IMR-90 (cell line): ENCODE data around the gene DHRS3. TPM values are rescaled to one million over a fixed set of nuclear protein-coding genes. Genes with fewer than 3 reads are reported as not detected.

Experiments used
- ATAC-seq: fragments of 200-7000 bp; cut with Tn5 transposase; 2 replicates; pipeline ENCODE4 v1.9.1; 2020; ENCODE audit warnings: low read depth, mild to moderate bottlenecking, moderate library complexity
- BruUV-seq: library from RNA; stranded (reverse); fragments of 400-500 nt; replicated peaks from 2 replicates; lab custom pipeline; 2021; lab: Mats Ljungman, UMichigan
- CTCF ChIA-PET: fragments of 300-600 bp; formaldehyde crosslinking; extraction: SDS; loops from one replicate; lab custom pipeline; 2021; ENCODE audit warnings: antibody characterized with exemption; lab: Yijun Ruan, JAX
- POLR2A ChIA-PET: fragments of 300-600 bp; sonication (Branson Sonifier 250); formaldehyde crosslinking; loops from one replicate; lab custom pipeline; 2022; ENCODE audit warnings: antibody characterized with exemption; ENCODE audit not compliant: unreplicated experiment; lab: Charles Lee
- DNase-seq: peaks from one replicate; pipeline ENCODE4 v3.0.0; 2013
- H2AFZ ChIP-seq: replicated peaks from 2 replicates; pipeline ENCODE3; 2013; ENCODE audit warnings: low read length, mild to moderate bottlenecking; ENCODE audit not compliant: poor library complexity
- H2AK5ac ChIP-seq: 2 replicates; pipeline ENCODE4 v1.6.1; 2013; ENCODE audit warnings: low read depth, low read length, inconsistent platforms
- H2AK9ac ChIP-seq: replicated peaks from 2 replicates; pipeline ENCODE3; 2013; ENCODE audit warnings: mild to moderate bottlenecking, low read depth, low read length, moderate library complexity; ENCODE audit not compliant: poor library complexity
- H2BK120ac ChIP-seq: 2 replicates; pipeline ENCODE4 v1.6.1; 2013; ENCODE audit warnings: low read depth, low read length, inconsistent platforms
- H2BK15ac ChIP-seq: 3 replicates; pipeline ENCODE4 v1.6.1; 2013; ENCODE audit warnings: low read depth, low read length, inconsistent platforms
- H2BK20ac ChIP-seq: 2 replicates; pipeline ENCODE4 v1.6.1; 2013; ENCODE audit warnings: low read depth, mild to moderate bottlenecking, inconsistent platforms, low read length, moderate library complexity
- H2BK5ac ChIP-seq: 2 replicates; pipeline ENCODE4 v1.6.1; 2013; ENCODE audit warnings: mild to moderate bottlenecking, low read depth, low read length, inconsistent platforms; ENCODE audit not compliant: poor library complexity, severe bottlenecking
- H3K14ac ChIP-seq: replicated peaks from 2 replicates; pipeline ENCODE4 v1.6.1; 2013; ENCODE audit warnings: low read depth, low read length, inconsistent platforms
- H3K18ac ChIP-seq: 2 replicates; pipeline ENCODE4 v1.6.1; 2013; ENCODE audit warnings: low read depth, low read length, control low read depth
- H3K23ac ChIP-seq: 2 replicates; pipeline ENCODE4 v1.6.1; 2013; ENCODE audit warnings: low read depth, low read length, inconsistent platforms
- H3K27ac ChIP-seq: 2 replicates; pipeline ENCODE4 v1.5.1; 2013; ENCODE audit warnings: mild to moderate bottlenecking, control low read depth, low read length; ENCODE audit not compliant: insufficient read depth
- H3K27me3 ChIP-seq: 2 replicates; pipeline ENCODE4 v1.6.1; 2013; ENCODE audit warnings: low read length; ENCODE audit not compliant: control insufficient read depth, insufficient read depth
- H3K36me3 ChIP-seq: 2 replicates; pipeline ENCODE4 v1.6.1; 2013; ENCODE audit warnings: low read length, mixed read lengths; ENCODE audit not compliant: control insufficient read depth, insufficient read depth
- H3K4ac ChIP-seq: 2 replicates; pipeline ENCODE4 v1.6.1; 2013; ENCODE audit warnings: low read depth, low read length, inconsistent platforms
- H3K4me1 ChIP-seq: 2 replicates; pipeline ENCODE4 v1.6.1; 2013; ENCODE audit warnings: low read length, mixed read lengths; ENCODE audit not compliant: control insufficient read depth, insufficient read depth
- H3K4me2 ChIP-seq: 2 replicates; pipeline ENCODE4 v1.6.1; 2013; ENCODE audit warnings: low read depth, mild to moderate bottlenecking, control low read depth, low read length, moderate library complexity
- H3K4me3 ChIP-seq: 2 replicates; pipeline ENCODE4 v1.5.1; 2013; ENCODE audit warnings: low read depth, mild to moderate bottlenecking, control low read depth, low read length, moderate library complexity; ENCODE audit not compliant: insufficient read depth
- H3K56ac ChIP-seq: 2 replicates; pipeline ENCODE4 v1.6.1; 2013; ENCODE audit warnings: low read length, inconsistent platforms; ENCODE audit not compliant: insufficient read depth; ENCODE audit errors: extremely low read depth
- H3K79me1 ChIP-seq, 2 experiments: 2 replicates each; pipeline ENCODE4 v1.6.1; 2013; ENCODE audit warnings: low read length in 2 of 2, inconsistent platforms in 1 of 2, low read depth in 1 of 2
- H3K9ac ChIP-seq: 2 replicates; pipeline ENCODE4 v1.6.1; 2013; ENCODE audit warnings: low read depth, low read length, control low read depth
- H3K9me1 ChIP-seq: 2 replicates; pipeline ENCODE4 v1.6.1; 2013; ENCODE audit warnings: low read length, inconsistent platforms; ENCODE audit not compliant: insufficient read depth
- H3K9me3 ChIP-seq: 2 replicates; pipeline ENCODE4 v1.6.1; 2013; ENCODE audit warnings: low read length; ENCODE audit not compliant: control insufficient read depth, insufficient read depth
- H4K20me1 ChIP-seq: 2 replicates; pipeline ENCODE4 v1.6.1; 2013; ENCODE audit warnings: low read length, inconsistent platforms; ENCODE audit not compliant: insufficient read depth
- H4K5ac ChIP-seq: 2 replicates; pipeline ENCODE4 v1.6.1; 2013; ENCODE audit warnings: mild to moderate bottlenecking, low read depth, low read length, control low read depth
- H4K8ac ChIP-seq, 2 experiments: 2 replicates each; pipeline ENCODE4 v1.6.1; 2013; ENCODE audit warnings: low read depth in 2 of 2, low read length in 2 of 2, control low read depth in 1 of 2, inconsistent platforms in 1 of 2
- H4K91ac ChIP-seq: 2 replicates; pipeline ENCODE4 v1.6.1; 2013; ENCODE audit warnings: low read depth, low read length, inconsistent platforms; ENCODE audit not compliant: insufficient read depth
- CEBPB ChIP-seq: IDR thresholded peaks from 2 replicates; pipeline ENCODE4 v1.6.1; 2012; ENCODE audit warnings: low read depth, low read length, improper control_type of control experiment
- CHD1 ChIP-seq: IDR thresholded peaks from 2 replicates; pipeline ENCODE4 v1.6.1; 2012; ENCODE audit warnings: low read depth, low read length, improper control_type of control experiment
- CTCF ChIP-seq: conservative IDR thresholded peaks from 2 replicates; pipeline ENCODE4 v1.5.1; 2012; ENCODE audit warnings: mild to moderate bottlenecking, low read depth, low read length, improper control_type of control experiment
- FOS ChIP-seq: fragments of 150-350 bp; IDR thresholded peaks from 2 replicates; pipeline ENCODE4 v1.6.1; 2016; ENCODE audit warnings: low read depth, low read length
- MAFK ChIP-seq: IDR thresholded peaks from 2 replicates; pipeline ENCODE4 v1.6.1; 2012; ENCODE audit warnings: low read depth, low read length, improper control_type of control experiment
- POLR2A ChIP-seq: IDR thresholded peaks from 2 replicates; pipeline ENCODE4 v1.6.1; 2012; ENCODE audit warnings: mild to moderate bottlenecking, low read depth, low read length
- RAD21 ChIP-seq: IDR thresholded peaks from 2 replicates; pipeline ENCODE4 v1.6.1; 2012; ENCODE audit warnings: low read length, improper control_type of control experiment
- RCOR1 ChIP-seq: IDR thresholded peaks from 2 replicates; pipeline ENCODE4 v1.6.1; 2012; ENCODE audit warnings: mild to moderate bottlenecking, low read length, improper control_type of control experiment; ENCODE audit not compliant: insufficient replicate concordance
- USF2 ChIP-seq: fragments of 150-350 bp; IDR thresholded peaks from 2 replicates; pipeline ENCODE4 v1.6.1; 2017; ENCODE audit warnings: mild to moderate bottlenecking, antibody characterized with exemption, low read length, low read depth
- WGBS, 2 experiments: methylation state at CpG; one replicate each; pipeline versions ENCODE4 v1.1.5 to v1.1.7; 2013; ENCODE audit warnings: missing lambda C conversion rate in 2 of 2; ENCODE audit not compliant: insufficient read length in 1 of 2; ENCODE audit errors: extremely low coverage in 2 of 2; 5-methylcytosine and 5-hydroxymethylcytosine counted together
- dilution Hi-C: fragments of 300-500 bp; cut with HindIII; formaldehyde crosslinking; loops from one replicate; pipeline ENCODE4 v1.14.3; 2018; ENCODE audit warnings: low sequenced_read_pairs; ENCODE audit not compliant: unreplicated experiment
- in situ Hi-C: fragments of 300-500 bp; cut with MboI; formaldehyde crosslinking; loops from 3 replicates; pipeline ENCODE4 v1.14.3; 2019; ENCODE audit warnings: low sequenced_read_pairs, inconsistent platforms, mixed read lengths
- intact Hi-C: fragments of 100-400 bp; cut with micrococcal nuclease; formaldehyde crosslinking; loops from 2 replicates; pipeline ENCODE4 v1.10.0; 2022
- polyA plus RNA-seq, 3 experiments: library from polyadenylated mRNA; depleted of rRNA; stranded (reverse); fragments of >200 nt; gene quantifications; 2 replicates each; pipeline ENCODE4 v1.2.3, GENCODE V29; 2012; ENCODE audit warnings: low replicate concordance in 1 of 3
- total RNA-seq: library from RNA; depleted of rRNA; stranded (reverse); fragments of >200 nt; gene quantifications from 2 replicates; pipeline ENCODE4 v1.2.3, GENCODE V29; 2012

DHRS3 gene
- total and polyA plus RNA-seq, 2 of the 4 experiments (the other 2 are of a cell fraction) = 11.2 to 14.5 TPM

- no peak overlapping the region for H3K9ac ChIP-seq
- H4K5ac ChIP-seq = no peak overlapping the region
- ChIA-PET POLR2A (interaction anchor here (0.6 kb wide), 1 partner anchor 293 kb away, joined by 11 read pairs; no protein-coding TSS in a partner anchor), CTCF (interaction anchor here (0.9 to 1.4 kb wide), 2 partner anchors 10 to 29 kb away, joined by 3 to 4 read pairs; no protein-coding TSS in a partner anchor)
- TF ChIP-seq POLR2A = no peak
- no peak for TF ChIP-seq MAFK
- TF ChIP-seq CHD1 = no peak
- no peak for TF ChIP-seq USF2
- TF ChIP-seq FOS = no peak
- TF ChIP-seq RAD21 = no peak
- TF ChIP-seq CTCF = no peak
- no peak for TF ChIP-seq CEBPB
- no peak for TF ChIP-seq RCOR1
- ATAC-seq = no peak
- no peak overlapping the region for H3K14ac ChIP-seq
- dilution Hi-C loops = no loop called here
- H3K18ac ChIP-seq = no peak overlapping the region
- BruUV-seq = no TSS peak
- no peak overlapping the region for H3K56ac ChIP-seq
- no peak overlapping the region for H3K4ac ChIP-seq
- DNase-seq = no peak
- no peak overlapping the region for H4K91ac ChIP-seq
- no peak overlapping the region for H2BK5ac ChIP-seq
- no peaks in the 10 kb centered on the region for H3K4me1 ChIP-seq
- no peak overlapping the region for H4K8ac ChIP-seq
- no peak overlapping the region for H2AK9ac ChIP-seq
- 67% methylated on average over 7 of the region's 15 CpGs; no CpG with 5 or more reads in 1 of the 2 experiments for WGBS, 2 experiments
- H3K4me2 ChIP-seq = no peak overlapping the region
- intact Hi-C loops = no loop called here
- peaks cover 44% of the 10 kb centered on the region for H3K27me3 ChIP-seq
- H2BK15ac ChIP-seq = no peak overlapping the region
- in situ Hi-C loops = no loop called here
- H3K36me3 ChIP-seq = no peaks in the 10 kb centered on the region
- H3K9me1 ChIP-seq = no peaks in the 10 kb centered on the region
- no peak overlapping the region for H2BK20ac ChIP-seq
- H2AFZ ChIP-seq = no peak overlapping the region
- H3K23ac ChIP-seq = no peak overlapping the region
- H4K20me1 ChIP-seq = no peaks in the 10 kb centered on the region
- no peak overlapping the region for H3K4me3 ChIP-seq
- H2BK120ac ChIP-seq = no peak overlapping the region
- H3K27ac ChIP-seq = no peak overlapping the region
- no peaks in the 10 kb centered on the region for H3K9me3 ChIP-seq
- no peak overlapping the region for H2AK5ac ChIP-seq
- no peaks in the 10 kb centered on the region for H3K79me1 ChIP-seq
Measured at GRCh38 chr1:12629985-12630760, 12.2 kb upstream of the DHRS3 start.
